ENCODE measurements around the gene MAN1C1.
"Not testable (repeated sequence)": the region's sequence is repeated elsewhere in the genome, so short reads cannot be mapped to it uniquely, and the experiment has no call there.

MAN1C1 gene

GRCh38 chr1:25658791-25659431 lies 42.3 kb downstream of the MAN1C1 start:
- DNase-seq, result no peak

DNA sequence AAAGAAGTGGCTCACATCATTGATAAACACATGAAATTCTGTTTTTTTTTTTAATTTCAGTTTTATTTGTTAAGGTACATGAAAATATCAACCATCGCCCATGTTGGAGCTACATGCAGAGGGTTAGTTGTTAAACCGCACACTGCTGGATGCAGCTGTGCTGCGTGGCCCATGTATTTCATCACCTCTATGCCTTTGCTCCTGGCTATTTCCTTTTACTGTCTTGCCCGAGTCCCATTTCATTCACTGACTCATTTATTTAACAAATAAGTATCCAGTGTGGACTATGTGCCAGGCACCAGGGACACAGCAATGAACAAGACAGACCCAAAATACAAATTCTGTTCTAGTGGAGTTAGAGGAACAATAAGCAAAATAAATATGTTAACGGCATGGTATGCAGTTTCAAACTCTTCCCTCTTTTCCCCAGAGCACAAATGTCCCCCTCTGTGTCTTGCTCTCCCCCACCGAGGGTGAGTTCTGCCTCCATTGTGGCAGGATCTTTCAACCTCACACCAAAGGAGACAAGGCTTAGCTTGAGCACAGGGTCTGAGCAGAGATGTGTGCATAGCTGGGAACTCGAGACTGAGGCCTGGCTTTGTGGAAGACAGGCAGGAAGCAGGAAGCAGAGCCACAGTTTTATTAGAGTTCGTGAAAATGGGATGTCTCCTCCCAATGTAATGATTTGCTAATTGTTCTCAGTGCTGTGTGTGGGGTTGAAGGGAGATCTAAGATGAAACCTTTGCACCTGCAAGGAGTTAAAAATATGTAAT lies 44.6 kb downstream of the MAN1C1 start:
- DNase-seq, result no peak

- DNase-seq, result no peak
These were observed 45.5 kb downstream of the MAN1C1 start for GRCh38 chr1:25662061-25662460.

DNA sequence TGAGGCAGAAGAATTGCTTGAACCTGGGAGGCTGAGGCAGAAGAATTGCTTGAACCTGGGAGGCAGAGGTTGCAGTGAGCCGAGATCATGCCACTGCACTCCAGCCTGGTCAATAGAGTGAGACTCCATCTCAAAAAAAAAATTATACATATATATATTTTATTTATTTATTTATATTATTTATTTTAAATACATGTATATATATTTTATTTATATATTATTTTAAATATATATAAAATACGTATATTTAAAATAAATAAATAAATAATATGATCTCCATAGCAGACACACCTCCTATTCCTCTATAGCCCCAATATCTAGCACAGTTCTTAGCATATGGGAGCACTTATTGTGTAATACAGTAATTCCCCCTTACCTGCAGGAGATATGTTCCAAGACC lies 46.4 kb downstream of the MAN1C1 start:
- not testable (repeated sequence) for DNase-seq

DNA sequence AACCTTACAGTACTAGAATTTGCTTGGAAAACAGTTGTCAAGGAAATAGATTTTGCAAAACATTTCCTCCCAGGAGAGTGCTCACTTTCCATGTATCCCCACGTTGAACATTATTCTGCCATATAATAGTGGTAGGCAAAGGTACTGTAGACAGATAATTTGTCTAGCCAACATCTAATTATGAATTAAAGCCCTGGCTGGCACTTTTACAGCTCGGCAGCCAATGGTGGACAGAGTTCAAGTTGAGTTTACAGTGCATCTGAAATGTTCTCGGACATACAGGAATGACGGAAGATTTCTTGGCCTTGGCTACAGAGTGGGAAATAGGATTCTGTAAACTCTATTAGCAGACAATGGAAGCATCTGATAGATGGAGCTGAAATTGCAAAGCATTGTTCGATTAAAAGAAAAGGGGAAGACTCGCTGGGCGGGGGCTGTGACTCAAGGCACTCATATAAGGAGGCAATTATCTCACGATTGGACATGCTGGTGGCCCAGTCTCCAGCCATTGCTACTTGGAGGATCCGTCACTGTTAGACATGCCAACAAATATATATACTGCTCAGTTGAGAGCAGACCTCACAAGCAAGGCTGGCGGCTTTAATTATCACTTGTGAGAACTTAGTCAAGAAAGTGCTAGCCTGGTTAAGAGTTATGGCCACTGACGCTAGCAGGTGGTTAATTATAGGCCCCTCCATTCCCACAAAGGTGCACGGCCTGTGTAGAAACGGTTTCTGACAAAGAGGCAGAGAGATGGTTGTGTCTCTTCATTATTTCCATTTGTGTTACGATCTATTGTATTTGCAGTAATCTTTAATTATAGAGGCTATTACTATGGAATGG lies 48.0 kb downstream of the MAN1C1 start:
- DNase-seq, result no peak

DNA sequence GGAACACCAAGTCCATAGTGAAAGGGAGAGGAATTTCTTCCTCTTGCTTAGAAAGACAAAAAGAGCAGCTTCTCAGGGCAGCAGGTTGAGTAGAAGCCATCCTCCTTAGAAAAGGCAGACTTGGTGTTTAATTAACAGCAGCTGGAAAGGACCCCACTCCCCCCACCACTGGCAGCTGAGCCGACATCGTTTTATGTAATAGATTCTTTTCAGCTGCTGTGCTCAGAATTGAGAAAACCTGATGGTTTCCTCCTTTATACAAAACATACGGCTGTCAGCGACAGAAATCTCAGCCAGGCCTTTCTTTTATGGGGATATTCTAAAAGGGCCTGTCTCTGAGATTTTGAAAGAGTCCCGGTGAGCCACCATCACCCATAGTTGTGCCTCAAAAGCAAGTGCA lies 49.9 kb downstream of the MAN1C1 start:
- DNase-seq, result no peak

GRCh38 chr1:25668931-25669573 lies 52.5 kb downstream of the MAN1C1 start:
- no peak for DNase-seq

DNA sequence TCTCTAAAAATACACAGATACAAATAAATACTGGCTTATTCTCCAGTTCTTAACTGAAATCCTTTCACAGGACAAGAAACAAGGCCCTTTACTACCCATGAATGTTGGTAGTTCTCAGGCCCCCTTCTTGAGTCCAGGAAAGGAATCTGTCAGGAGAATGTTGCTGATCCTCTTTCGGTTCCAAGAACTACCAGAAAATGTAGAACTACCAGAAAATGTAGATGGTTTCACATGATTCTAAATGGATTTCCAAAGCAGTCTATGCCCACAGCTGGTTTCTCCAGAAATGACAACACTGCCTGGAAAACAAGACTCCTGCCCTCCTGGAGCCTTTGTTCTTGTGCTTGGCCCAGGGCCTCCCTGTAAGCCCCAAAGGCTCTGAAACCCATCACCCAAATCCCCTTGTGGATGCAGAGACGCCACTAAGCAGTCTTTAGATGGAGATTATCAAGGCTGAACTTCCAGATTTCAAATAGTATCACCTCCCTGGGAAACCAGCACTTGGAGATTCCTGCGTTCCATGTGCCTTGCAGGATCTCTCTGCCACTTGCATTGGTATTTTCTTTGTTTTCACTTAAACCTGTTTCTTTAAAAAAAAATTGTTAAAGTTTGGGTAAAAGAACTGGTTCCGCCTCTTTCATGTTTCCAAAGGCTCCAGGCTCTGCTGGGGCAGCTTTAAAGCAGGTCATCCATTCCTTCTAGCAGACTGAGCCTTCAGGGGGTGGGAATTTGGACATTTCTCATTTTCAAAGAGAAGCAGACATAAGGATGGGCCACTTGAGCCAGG lies 53.4 kb downstream of the MAN1C1 start:
- DNase-seq, result no peak

GRCh38 chr1:25671929-25672328 lies 55.3 kb downstream of the MAN1C1 start:
- no peak for DNase-seq

DNA sequence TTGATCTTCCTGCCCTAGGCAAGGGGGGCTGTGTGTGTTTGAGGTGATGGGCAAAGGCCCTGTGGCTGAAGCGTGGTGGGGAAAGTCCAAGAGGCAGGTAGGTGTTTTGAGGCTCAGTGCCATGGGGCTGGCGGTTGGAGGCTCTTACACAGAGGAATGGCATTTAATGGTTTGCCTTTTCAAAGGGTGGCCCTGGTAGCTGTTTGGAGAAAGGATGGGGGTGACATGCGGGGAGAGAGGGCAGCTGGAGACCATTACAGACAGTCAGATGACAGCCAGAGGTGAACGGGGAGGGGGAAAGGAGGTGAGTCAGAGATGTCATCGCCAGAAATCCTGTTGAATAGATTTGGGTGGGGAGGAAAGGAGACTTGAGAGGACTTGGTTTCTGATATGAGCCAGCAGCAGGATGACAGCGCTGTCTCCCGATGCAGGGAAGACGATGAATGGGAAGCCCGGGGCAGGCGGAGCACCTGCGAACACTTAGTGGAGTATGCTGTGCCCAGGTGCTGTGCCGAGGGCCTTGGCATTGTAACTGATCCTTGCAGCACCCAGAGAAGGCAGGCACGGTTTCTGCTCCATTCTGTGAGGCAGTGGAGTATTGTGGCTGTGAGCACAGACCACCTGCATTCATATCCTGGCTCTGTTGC lies 56.3 kb downstream of the MAN1C1 start:
- no peak for DNase-seq

- DNase-seq, result no peak
These were observed 56.9 kb downstream of the MAN1C1 start for GRCh38 chr1:25673456-25673855.

- no peak for DNase-seq
These were observed 57.6 kb downstream of the MAN1C1 start for GRCh38 chr1:25673962-25674806.

DNA sequence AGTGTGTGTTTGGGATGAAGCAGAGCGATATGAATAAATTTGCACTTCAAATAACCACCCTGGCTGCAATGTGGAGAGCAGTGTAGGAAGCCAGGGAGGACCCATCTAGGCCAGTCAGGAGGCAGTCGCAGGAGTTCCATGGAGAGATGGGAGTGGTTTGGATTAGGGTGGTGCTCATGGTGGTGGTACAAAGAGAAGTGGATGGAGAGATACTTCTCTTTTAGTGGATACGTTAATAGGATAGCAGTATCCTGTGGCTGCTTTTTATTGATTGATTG lies 58.2 kb downstream of the MAN1C1 start:
- DNase-seq, result no peak

- peak; percentile 52 to 80 for DNase-seq
These were observed 59.3 kb downstream of the MAN1C1 start for GRCh38 chr1:25675729-25676476.

DNA sequence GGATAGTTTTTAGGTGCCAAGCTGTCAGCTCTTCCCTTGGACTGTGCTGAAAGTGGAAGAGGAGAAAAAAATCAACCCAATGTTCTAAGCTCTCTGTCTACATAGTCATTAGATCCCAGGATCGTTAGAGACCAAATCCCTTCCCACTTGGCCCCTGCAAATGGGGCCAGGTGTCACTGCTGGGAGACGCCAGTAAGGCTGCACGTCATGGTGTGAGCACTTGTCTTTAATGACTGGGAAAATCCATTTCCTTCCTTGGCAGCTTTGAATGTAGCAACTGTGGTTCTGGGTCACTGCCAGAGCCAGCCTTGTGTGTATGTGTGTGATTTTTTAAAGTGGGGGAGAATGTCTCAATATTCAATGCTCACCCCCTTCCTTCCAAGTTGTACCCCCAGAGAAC lies 59.9 kb downstream of the MAN1C1 start:
- DNase-seq, result no peak

GRCh38 chr1:25677193-25677773 lies 60.7 kb downstream of the MAN1C1 start:
- no peak for DNase-seq

- DNase-seq, result no peak
These were observed 62.6 kb downstream of the MAN1C1 start for GRCh38 chr1:25679171-25679570.

- DNase-seq, result no peak
These were observed 64.1 kb downstream of the MAN1C1 start for GRCh38 chr1:25680701-25681100.

- no peak for DNase-seq
These were observed 65.5 kb downstream of the MAN1C1 start for GRCh38 chr1:25682059-25682601.

DNA sequence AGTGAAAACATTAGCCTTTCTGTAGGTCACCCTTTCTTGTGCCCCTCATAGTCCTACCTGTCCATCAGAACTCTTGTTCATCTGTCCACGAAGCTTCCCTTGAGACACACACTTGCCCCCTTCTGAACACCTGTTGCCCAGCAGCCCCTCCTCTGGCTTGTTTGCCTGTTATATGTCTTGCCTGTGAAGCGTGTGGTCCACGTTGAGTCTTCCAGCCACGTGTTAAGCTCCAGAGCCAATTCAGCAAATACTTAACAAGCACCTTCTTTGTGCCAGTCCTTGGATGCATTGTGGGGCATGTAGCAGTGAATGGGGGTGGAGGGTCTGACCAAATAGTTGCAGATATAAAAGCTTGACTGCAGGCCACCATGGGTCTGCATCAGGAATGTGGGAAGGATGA lies 66.6 kb downstream of the MAN1C1 start:
- DNase-seq, result no peak

Measured in stimulated activated CD4-positive, alpha-beta T cell treated with anti-CD3 and anti-CD28 coated beads, Interleukin-4, amount 100 ng/mL, for 4 hours (primary cell).